ENCODE results near the gene AOC2.

- TF ChIP-seq, protein P1, sequence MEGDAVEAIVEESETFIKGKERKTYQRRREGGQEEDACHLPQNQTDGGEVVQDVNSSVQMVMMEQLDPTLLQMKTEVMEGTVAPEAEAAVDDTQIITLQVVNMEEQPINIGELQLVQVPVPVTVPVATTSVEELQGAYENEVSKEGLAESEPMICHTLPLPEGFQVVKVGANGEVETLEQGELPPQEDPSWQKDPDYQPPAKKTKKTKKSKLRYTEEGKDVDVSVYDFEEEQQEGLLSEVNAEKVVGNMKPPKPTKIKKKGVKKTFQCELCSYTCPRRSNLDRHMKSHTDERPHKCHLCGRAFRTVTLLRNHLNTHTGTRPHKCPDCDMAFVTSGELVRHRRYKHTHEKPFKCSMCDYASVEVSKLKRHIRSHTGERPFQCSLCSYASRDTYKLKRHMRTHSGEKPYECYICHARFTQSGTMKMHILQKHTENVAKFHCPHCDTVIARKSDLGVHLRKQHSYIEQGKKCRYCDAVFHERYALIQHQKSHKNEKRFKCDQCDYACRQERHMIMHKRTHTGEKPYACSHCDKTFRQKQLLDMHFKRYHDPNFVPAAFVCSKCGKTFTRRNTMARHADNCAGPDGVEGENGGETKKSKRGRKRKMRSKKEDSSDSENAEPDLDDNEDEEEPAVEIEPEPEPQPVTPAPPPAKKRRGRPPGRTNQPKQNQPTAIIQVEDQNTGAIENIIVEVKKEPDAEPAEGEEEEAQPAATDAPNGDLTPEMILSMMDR (conservative IDR thresholded peaks at IDR 0.05 in 1 of 2, IDR thresholded peaks at IDR 0.05 in 1 of 2; ENCODE audit: low read depth in 1 of 2, low read length in 2 of 2), result no peak
- TF ChIP-seq EZH2 (IDR thresholded peaks at IDR 0.05; ENCODE audit: low read length, missing control alignments), result no peak
Measured at GRCh38 chr17:42827472-42827871, 16.9 kb upstream of the AOC2 start.

Data from fibroblast of lung (primary cell).